ENCODE data around the gene KDM1B. TPM values are rescaled to one million over a fixed set of nuclear protein-coding genes. Genes with fewer than 3 reads are reported as not detected.
"Not testable (repeated sequence)": the region's sequence is repeated elsewhere in the genome, so short reads cannot be mapped to it uniquely, and the experiment has no call there.

The KDM1B gene
- total RNA-seq, 1 donor, result 24.5 TPM

DNA sequence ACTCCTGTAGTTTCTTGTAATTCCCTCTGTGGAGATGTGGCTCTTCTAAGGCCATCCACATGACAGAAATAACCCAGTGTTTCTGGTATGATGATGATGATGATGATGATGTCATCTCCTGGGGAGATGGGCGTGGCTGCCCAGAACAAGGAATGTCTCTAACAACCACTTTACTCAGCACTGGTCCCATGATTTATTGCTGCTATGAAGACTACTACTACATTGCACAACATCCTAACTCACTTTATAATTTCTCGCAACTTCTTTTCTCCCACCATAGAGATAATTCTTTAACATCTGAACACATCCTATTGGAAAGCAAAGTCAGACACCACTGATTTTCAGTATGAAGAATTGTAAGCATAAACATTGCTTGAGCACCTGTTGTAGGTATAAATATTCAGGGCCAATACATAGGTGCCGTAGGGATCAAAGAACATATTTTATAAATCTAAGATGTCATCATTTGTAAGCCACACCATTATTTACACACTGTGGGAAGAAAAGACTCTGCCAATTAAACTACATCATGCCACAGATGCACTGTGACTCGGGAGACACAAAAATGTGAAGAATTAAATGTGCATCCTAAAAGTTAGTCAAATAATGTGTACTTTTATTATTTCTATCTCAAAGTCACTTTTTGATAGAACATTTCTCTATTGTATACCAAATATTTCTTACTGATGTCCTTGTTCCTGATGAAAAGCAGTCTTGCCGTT, 6.8 kb upstream of the KDM1B start:
- no peak for DNase-seq (ENCODE audit: low read depth in 2 of 3, low spot score in 2 of 3)

DNA sequence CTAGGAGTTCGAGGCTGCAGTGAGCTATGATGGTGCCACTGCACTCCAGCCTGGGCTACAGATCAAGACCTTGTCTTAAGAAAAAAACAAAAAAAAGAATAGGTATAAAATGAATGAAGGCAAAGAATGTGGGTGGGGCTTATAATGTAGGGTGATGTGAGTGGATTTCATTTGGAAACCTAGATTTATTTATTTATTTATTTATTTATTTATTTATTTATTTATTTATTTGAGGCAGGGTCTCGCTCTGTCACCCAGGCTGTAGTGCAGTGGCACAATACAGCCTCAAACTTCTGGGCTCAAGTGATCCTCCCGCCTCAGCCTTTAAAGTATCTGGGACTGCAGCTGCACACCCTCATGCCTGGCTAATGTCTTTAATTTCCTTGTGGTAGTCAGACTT, 3.8 kb upstream of the KDM1B start:
- DNase-seq (ENCODE audit: low read depth in 2 of 3, low spot score in 2 of 3), result not testable (repeated sequence)

DNA sequence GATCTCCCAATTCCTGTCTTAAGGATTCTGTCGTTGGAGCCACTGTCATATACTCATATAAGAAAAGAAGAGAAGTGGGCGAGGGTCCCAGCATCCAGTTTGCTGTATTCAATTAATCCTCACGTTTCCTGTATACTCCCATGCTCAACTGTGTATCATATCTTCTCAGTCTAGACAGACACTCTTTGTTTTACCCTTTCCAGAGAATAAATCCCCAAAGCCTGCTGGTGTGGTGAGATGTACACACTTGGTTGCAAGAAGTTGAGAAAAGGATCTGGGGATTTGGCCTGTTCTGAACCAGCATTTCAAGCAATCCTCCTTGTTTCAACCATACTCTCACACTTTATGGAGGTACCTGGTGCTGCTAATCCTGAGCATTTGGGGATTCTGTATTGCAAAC, 3.4 kb upstream of the KDM1B start:
- DNase-seq (ENCODE audit: low read depth in 2 of 3, low spot score in 2 of 3), result no peak

DNA sequence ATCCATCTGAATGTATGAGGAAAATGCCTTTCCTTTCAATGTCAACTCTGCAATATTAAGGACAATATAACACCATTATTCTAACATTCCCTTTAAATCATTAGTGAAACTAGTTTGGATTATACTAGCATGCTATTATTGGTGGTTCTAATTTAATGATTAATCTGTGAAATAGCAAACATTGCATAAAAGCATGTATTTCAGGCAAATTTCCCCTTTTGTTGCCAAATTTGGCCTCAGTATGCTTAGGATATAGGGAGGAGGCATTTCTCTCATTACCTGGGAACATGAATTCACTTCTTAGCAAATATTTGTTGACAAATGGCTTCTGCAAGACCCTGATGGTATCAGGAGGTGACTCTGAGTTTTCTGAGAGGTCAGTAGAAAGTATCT, 1.9 kb upstream of the KDM1B start:
- DNase-seq (ENCODE audit: low read depth in 2 of 3, low spot score in 2 of 3), result no peak

DNA sequence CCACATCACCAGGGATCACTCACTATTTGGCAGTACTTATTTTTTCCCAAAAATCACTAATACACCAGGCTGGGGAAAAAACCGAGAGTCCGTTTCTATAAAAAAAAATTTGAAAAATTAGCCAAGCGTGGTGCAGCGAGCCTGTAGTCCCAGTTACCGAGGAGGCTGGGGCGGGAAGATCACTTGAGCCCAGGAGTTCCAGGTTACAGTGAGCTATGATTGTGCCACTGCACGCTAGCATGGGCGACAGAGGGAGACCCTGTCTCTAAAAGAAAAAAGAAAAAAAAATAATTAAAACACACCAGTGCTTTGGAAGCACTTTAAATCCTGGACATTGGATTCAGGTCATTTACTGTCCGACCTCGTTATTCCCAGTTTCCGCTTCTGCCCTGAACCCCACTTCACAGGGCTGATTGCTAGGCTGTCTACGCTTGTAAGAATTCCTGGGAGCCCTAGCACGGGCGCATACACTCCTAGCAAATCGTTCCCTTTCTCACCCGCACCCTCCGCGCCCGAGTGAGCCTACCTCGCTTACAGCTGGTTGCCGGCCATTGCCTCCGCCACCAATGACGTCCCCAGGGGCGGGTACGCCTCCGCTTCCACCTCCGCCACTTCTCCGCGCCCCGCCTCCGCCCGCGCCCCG, 594 bp upstream of the KDM1B start, which contains the start of gene TPMT:
TSS of gene TPMT (minus strand) at position 571 of the 643 bp plus-strand sequence. CDS start 5,950 bp downstream, outside the sequence.
- DNase-seq (ENCODE audit: low read depth in 2 of 3, low spot score in 2 of 3), result no peak

DNA sequence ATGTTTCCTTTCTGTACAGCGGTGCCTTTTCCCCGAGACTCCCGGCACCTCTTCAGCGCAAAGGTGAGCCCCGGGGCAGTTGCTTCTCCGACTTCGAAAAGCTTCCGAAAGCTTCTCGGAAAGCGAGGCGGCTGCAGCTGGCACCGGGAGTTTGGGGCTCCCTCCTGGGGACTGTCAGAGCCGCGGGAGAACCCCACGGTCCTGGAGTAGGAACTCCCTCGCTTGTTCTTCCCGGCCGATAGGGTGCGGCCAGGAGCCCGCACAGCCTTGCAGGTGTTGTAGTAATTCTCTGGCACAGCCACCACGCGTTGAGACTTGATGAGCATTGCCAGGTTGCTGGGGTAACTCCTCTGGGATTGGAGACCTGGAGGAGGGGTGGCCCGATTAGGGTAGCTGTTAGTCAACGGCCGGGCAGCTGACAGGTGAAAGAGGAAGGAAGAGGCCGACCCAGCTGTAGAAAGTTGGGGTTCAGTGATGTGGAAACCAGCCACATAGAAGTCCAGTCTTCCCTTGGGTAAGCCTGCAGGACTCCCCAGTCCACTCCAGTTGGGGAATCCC, 721 bp downstream of the KDM1B start:
- DNase-seq (ENCODE audit: low read depth in 2 of 3, low spot score in 2 of 3), result peak in 2 of 3 donors; percentile 65 to 75

DNA sequence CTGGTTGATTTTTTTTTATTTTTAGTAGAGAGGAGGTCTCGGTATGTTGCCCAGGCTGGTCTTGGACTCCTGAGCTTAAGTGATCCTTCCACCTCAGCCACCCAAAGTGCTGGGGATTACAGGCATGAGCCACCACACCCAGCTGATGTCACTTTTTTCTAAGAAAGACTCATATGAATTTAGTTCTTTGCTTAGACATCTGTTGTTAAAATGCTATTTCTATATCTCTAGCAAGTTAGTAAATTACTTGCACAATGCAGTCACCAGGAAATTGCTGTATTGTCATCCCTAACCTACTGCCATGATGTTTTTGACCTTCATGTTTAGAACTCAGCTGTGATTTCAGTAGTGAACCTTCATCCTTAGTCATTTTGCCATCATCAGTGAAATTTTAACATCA, 5.7 kb downstream of the KDM1B start:
- no peak for DNase-seq (ENCODE audit: low read depth in 2 of 3, low spot score in 2 of 3)

DNA sequence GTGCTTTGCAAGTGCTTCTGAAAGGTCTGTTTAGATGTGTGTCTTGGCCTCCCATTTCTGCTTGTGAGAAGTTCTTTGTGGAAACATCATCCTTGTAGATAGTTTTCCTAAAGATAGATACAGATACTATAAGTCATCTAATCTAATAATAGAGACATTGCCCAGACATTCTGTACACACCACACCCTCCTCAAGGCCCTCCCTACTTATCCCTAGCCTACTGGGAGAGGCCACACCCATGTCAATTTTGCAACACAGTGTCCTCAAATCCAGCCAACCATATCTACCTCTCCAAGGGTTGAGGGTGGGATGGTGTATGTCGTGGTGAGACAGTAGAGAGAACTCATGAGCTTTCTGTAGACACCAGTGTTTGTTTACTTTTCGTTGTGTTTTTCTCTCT, 6.2 kb downstream of the KDM1B start:
- no peak for DNase-seq (ENCODE audit: low read depth in 2 of 3, low spot score in 2 of 3)

DNA sequence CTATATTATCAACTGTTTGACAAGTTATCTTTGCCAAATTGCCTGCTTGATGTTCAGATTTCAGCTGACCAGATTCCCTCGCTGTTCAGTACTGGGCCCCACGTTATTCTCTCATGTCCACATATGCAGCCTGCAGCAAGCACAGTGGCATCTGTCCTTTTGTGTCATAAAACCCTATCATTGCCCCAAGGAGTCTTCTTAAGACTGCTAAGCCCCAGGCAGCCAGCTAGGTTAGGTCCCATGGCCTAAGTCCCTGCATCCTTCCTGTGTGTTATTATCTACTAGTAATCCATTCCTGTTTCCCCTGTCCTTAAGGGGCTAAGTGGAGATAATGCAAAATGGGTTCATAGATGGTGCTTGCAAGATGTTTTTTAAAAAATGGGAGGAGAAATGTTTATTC, 7.2 kb downstream of the KDM1B start:
- no peak for DNase-seq (ENCODE audit: low read depth in 2 of 3, low spot score in 2 of 3)

DNA sequence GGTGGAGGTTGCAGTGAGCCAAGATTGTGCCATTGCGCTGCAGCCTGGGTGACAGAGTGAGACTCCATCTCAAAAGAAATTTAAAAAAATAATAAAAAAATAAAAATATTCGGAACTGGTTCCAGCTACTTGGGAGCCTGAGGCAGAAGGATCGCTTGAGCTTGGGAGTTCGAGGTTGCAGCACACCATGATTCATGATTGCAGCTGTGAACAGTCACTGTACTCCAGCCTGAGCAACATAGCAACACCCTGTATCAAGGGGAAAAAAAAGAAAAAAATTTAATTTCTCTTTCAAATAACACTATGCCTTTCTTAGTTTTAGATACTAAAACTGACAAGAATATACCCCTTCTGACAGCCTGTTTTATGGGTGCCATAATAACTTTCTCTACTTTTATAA, 10.5 kb downstream of the KDM1B start:
- no peak for DNase-seq (ENCODE audit: low read depth in 2 of 3, low spot score in 2 of 3)

DNA sequence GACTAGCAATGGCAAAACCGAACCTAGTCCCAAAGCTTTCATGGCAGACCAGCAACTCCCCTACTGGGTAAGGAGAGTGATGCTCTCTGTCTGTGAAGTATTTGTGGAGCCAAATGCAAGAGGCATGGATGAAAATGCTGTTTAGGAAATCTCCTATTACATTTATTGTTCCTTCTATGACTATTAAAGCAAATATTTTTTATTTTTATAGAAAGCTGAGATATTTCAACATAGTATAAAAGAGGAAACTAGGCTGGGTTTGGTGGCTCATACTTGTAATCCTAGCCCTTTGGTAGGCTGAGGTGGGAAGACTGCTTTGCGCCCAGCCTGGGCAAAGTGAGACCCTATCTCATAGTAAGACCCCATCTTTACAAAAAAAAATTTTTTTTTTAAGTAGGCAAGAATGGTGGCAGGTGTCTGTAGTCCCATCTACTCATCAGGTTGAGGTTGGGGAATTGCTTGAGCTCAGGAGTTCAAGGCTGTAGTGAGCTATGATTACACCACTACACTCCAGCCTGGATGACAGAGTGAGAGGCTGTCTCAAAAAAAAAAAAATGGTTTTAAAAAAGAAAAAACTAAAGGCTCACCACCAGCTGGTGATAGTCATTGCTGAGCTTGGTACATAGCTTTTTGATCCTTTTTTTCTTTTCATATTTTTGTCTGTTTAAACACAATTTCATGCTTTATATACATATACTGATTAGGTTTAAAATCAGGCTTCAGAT, 11.3 kb downstream of the KDM1B start:
- no peak for DNase-seq (ENCODE audit: low read depth in 2 of 3, low spot score in 2 of 3)

DNA sequence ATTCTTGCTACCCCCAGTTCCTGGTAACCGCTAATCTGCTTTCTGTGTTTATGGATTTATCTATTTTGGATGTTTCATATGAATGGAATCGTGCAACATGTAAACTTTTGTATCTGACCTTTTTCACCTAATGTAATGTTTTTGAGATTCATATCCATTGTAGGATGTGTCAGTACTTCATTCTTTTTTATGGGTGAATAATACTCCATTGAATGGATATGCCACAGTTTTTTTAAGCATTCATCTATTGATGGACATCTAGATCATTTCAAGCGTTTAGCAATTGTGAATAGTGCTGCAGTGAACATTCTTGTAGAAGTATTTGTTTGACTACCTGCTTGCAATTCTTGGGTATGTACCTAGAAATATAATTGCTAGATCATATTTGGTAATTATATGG, 13.0 kb downstream of the KDM1B start:
- DNase-seq (ENCODE audit: low read depth in 2 of 3, low spot score in 2 of 3), result no peak

DNA sequence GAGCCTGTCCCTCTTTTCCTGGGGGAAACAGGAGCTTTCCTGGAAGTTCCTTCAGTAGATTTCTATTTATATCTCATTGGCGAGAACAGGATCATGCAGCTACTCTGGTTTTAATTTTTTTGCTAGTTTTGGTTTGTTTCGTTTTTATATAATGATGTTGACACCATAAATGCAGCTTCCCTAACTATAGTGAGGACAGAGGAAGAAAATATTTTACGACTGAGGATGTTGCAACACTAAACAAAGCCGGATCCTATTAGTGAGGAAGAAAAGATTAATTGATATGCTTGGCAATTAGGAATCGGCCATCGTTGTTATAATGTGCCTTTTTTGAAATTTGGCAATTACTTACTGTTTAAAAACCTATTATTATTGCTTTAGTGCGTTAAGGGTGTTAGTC, 16.6 kb downstream of the KDM1B start:
- no peak for DNase-seq (ENCODE audit: low read depth in 2 of 3, low spot score in 2 of 3)

DNA sequence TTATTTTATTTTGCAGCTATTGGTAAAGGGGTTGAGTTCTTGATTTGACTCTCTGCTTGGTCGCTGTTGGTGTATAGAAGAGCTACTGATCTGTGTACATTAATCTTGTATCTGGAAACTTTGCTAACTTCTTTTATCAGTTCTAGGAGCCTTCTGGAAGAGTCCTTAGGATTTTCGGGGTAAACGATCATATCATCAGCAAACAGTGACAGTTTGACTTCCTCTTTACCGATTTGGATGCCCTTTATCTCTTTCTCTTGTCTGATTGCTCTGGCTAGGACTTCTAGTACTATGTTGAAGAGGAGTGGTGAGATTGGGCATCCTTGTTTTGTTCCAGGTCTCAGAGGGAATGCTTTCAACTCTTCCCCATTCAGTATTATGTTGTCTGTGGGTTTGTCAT, 21.0 kb downstream of the KDM1B start:
- DNase-seq (ENCODE audit: low read depth in 2 of 3, low spot score in 2 of 3), result not testable (repeated sequence)

DNA sequence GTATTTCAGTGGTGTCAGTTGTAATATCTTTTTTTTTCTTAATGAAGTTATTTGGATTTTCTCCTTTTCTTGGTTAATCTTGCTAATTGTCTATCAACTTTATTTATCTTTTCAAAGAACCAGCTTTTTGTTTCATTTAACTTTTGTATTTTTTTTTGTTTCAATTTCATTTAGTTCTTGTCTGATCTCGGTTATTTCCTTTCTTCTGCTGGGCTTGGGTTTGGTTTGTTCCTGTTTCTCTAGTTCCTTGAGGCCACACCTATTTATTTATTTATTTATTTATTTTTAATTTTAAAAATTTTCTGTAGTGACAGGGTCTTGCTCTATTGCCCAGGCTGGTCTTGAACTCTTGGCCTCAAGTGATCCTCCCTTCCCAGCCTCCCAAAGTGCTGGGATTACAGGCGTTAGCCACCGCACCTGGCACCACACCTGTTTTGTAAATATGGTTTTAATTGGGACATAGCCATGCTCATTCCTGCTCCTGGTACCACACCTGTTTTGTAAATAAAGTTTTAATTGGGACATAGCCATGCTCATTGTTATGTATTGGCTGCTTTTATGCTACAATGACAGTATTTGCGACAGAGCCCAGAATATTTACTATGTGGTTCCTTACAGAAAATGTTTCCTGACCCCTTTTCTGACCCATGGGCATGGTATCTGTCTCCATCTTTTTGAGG, 22.2 kb downstream of the KDM1B start:
- no peak for DNase-seq (ENCODE audit: low read depth in 2 of 3, low spot score in 2 of 3)

DNA sequence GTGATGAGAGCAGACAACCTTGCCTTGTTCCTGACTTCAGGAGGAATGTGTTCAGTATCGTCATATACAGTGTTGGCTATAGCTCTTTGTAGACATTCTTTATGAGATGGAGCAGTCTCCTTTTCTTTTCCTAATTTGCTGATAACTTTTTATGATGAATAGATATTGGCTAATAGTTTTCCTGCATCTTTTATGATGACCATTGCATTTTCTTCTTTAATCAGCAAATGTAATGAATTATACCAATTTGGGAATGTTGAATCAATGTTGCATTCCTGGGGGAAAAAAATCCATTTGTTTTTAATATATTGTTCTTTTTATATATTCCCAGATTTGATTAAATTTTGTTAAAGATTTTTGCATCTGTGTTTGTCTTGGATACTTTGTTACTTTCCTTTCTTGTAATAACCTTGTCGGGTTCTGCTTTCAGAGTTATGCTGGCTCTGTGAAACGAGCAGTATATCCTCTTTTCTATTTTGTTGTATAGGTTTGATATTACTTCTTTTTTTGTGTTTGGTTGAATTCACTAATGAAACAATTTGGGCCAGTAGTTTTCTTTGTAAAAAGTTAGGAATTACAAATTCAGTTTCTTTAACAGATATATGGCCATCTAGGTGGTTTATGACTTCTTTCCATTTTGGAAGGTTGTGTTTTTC, 23.9 kb downstream of the KDM1B start:
- DNase-seq (ENCODE audit: low read depth in 2 of 3, low spot score in 2 of 3), result no peak

DNA sequence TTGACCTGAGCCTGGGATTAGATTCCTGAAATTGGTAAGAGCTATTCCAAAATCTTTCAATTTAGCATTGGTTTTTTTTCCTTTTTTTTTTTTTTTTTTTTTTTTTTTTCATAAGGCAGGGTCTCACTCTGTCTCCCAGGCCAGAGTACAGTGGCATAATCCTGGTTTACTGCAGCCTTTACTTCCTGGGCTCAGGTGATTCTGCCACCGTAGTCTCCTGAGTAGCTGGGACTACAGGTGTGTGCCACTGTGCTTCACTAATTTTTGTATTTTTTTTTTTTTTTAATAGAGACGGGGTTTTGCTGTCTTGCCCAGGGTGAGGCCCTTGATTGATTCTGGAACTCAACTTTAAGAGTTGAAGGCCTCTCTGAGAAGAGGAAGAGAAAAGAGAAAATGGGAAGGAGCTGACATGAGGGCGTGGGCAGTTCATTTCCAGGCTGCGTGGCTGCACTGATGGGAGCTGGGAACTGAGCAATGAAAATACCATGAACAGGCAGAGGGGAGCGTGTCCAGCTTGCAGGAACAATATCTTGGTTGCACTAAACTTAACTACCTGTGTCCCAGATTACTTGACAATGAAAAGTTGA, 24.6 kb downstream of the KDM1B start:
- no peak for DNase-seq (ENCODE audit: low read depth in 2 of 3, low spot score in 2 of 3)

DNA sequence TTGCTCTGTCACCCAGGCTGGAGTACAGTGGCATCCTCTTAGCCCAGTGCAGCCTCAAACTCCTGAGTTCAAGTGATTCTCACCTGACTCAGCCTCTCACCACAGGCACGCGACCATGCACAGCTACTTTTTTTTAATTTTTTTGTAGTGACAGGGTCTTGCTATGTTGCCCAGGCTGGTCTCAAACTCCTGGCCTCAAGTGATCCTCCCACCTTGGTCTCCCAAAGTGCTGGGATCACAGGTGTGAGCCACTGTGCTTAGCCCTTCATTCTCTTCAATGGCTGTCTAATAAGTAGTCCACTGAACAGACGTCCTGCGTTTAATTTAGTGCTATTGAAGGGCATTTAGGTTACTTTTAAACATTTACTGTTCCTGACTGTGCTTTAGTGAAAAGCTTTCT, 27.3 kb downstream of the KDM1B start:
- no peak for DNase-seq (ENCODE audit: low read depth in 2 of 3, low spot score in 2 of 3)

DNA sequence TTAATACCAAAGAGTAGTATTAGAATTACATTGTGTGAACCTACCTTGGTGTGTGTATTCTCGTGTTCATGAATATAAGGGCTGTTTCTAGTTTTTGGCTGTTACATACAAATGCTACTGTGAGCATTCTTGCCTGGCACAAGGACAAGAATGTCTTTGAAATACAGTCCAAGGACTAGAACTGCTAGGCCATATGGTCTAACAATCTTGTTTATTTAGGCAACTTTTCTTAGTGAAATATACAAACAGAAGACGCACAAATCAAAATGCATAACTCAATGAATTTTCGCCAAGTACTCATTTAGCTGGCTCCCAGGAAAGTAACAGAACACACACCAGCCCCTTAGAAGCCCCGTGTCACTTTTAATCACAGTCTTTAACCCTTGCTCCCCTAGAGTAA, 28.5 kb downstream of the KDM1B start:
- DNase-seq (ENCODE audit: low read depth in 2 of 3, low spot score in 2 of 3), result no peak

DNA sequence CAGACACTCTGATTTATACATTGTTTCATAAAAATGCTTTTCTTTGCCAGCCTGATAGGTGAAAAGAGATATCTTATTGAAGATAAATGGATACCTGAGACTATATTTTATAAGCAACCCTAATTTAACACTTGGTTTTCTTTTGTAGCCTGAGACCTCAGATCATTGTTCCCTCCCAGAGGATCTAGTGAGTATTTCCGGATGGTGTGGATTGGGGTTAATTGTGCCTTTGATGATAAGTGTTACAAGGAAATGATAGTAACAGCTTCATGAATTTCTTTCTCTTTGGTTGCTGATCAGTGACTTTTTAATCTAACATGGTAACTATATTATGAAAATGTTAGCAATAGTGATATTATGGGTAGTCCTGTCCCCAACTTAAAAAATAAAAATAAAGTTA, 30.4 kb downstream of the KDM1B start:
- DNase-seq (ENCODE audit: low read depth in 2 of 3, low spot score in 2 of 3), result no peak
